ENCODE measurements around the gene ZRANB3. TPM values are rescaled to one million over a fixed set of nuclear protein-coding genes. Genes with fewer than 3 reads are reported as not detected.

Gene ZRANB3
- total RNA-seq, 1 experiment from 2014 or later, result 15.9 TPM

DNA sequence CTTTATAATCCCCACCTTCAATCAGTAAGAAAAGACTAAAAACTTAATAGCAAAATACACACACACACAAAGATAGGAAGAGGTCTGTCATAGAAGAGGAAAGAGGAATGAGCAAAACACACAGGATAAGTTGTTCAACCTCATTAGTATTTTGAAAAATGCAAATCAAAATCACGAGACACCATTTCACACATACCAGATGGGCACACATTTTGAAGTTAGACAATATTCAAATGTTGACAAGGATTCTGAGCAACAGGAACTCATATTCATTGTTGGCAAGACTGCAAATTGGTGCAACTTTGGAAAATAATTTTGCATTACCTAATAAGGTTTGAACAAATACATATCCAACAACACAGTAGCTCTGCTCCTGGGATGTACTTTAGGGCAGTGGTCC is 351.3 kb downstream of the ZRANB3 start:
- 0 out of 2 replicates have a peak, but pooled peaks cover 11% of the 10 kb centered on the region for H3K36me3 ChIP-seq
- no peak overlapping the region for H3K27ac ChIP-seq
- H3K9me3 ChIP-seq (replicated peaks), result no peaks in the 10 kb centered on the region
- no peak for DNase-seq
- no peak overlapping the region for H3K4me3 ChIP-seq
- H3K4me1 ChIP-seq, result no peaks in the 10 kb centered on the region
- H3K27me3 ChIP-seq, result no peaks in the 10 kb centered on the region

DNA sequence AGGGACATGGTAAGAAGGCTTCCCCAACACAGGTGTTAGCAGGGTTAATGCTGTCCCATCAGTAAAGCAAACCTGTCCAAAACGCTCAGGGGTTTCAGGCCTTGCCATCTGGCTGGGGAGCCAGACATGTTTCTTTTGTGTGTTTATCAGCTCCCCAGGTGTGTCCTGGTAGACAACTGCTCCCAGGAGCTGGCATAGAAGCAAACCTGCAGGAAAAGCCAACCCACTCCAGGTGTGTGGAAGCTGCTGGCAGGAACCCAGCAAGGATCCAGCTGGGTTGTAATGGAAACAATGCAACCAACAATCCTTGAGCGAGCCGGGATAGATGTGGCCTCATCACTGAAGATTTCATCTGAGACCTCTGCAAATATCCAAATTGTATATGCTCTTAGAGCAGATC is 355.8 kb downstream of the ZRANB3 start:
- H3K9me3 ChIP-seq (replicated peaks), result no peaks in the 10 kb centered on the region
- no peaks in the 10 kb centered on the region for H3K27me3 ChIP-seq
- DNase-seq, result no peak
- no peak overlapping the region for H3K4me3 ChIP-seq
- peaks cover 4% of the 10 kb centered on the region; the same call in 1 of the 2 replicates for H3K4me1 ChIP-seq
- peaks cover 23% of the 10 kb centered on the region for H3K36me3 ChIP-seq
- no peak overlapping the region for H3K27ac ChIP-seq

DNA sequence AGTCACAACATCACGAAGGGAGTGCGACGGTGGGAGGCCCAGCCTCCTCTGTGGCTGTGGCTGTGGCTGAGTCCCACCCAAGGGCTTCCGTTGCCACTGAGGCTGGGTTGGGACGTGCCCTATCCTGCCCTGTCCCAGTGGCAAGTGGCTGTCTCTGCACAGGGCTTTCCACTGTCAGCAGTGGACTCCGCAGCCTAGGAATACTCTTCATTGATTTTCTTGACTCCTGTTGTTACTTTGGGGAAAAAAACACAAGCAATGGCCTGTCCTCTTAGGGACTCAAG is 356.3 kb downstream of the ZRANB3 start:
- no peaks in the 10 kb centered on the region for H3K27me3 ChIP-seq
- H3K4me3 ChIP-seq, result no peak overlapping the region
- peaks cover 26% of the 10 kb centered on the region for H3K36me3 ChIP-seq
- no peaks in the 10 kb centered on the region for H3K9me3 ChIP-seq (replicated peaks)
- peaks cover 4% of the 10 kb centered on the region; the same call in 1 of the 2 replicates for H3K4me1 ChIP-seq
- no peak overlapping the region for H3K27ac ChIP-seq
- no peak for DNase-seq

DNA sequence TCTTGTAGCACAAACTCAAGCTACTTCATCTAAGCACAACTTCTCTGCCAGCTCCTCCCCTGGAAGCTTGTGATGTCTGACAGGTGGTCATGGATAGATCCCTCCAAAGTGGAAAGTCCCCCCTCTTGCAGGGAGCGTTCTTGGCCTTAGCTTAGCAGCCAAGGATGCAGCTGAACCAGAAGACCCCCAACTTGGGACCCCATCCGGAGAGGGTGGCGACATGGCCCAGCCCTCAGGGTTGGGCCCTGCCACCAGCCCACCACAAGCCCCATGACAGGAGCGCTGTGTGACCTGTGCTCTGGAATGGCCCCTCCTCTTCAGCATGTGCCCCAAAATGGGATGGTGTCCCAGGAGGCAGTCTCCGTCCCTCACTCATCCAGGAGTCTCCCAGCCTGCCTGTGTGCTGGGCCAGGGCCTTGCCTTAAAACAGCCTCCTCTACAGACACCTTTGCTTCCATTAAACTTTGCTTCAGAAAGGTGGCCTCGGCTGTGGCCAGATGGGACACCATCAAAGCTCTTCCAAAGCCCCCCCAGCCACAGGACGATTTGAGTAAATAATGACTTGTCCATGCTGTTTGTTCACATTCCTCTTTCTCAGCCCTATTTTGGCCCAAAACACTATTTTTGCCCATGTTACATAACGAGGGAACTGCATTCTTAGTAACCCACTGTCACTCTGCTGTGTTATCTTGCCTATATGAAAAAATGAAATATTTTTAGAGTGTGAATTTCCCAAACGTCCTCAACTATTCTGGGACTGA is 356.8 kb downstream of the ZRANB3 start:
- Histone ChIP-seq H3K27ac (no peak overlapping the region), H3K9me3 (replicated peaks) (no peaks in the 10 kb centered on the region), H3K4me3 (no peak overlapping the region), H3K4me1 (peaks cover 4% of the 10 kb centered on the region; the same call in 1 of the 2 replicates), H3K27me3 (no peaks in the 10 kb centered on the region), H3K36me3 (peaks cover 31% of the 10 kb centered on the region)
- no peak for DNase-seq

DNA sequence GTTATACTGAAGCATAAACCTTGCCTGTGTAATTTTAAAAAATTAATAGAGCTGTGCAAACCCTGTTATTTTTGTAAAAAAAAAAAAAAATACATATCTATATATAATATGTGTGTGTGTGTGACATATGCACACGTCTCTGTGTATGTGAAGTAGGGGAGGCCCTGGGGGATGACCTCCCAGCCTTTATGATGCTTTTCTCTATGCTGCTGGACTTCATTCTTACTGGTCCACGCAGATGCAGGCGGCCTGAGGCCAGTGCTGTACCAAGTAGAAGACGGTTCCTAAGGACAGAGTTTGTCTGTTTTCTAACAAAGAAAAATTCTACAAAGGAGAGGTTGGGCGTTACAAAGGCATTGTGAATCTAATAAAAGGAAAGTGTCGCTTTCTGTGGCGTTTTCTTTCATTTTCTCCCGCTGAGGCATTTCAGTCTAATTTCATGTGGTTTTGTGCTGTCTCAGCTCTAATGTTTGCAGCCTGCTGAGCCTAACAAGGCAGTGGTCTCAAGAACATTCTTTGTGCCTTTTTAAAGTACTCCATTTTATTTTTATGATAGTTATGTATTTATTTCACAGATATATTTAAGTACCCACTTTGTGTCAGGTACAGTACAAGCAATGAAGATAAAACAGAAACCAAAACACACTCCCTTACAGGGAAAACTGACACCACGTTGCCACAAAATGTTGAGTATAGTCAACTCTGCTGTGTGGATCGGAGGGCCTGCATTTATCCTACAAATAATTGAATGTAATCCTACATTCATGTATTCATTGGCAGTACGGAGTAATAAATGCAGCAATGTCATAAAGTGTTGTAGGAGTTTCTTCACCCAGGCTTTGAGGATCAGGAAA is 360.9 kb downstream of the ZRANB3 start:
- Histone ChIP-seq H3K27me3 (no peaks in the 10 kb centered on the region), H3K36me3 (peaks cover 52% of the 10 kb centered on the region), H3K4me1 (peaks cover 4% of the 10 kb centered on the region; the same call in 1 of the 2 replicates), H3K27ac (no peak overlapping the region), H3K4me3 (no peak overlapping the region), H3K9me3 (replicated peaks) (no peaks in the 10 kb centered on the region)
- no peak for DNase-seq

DNA sequence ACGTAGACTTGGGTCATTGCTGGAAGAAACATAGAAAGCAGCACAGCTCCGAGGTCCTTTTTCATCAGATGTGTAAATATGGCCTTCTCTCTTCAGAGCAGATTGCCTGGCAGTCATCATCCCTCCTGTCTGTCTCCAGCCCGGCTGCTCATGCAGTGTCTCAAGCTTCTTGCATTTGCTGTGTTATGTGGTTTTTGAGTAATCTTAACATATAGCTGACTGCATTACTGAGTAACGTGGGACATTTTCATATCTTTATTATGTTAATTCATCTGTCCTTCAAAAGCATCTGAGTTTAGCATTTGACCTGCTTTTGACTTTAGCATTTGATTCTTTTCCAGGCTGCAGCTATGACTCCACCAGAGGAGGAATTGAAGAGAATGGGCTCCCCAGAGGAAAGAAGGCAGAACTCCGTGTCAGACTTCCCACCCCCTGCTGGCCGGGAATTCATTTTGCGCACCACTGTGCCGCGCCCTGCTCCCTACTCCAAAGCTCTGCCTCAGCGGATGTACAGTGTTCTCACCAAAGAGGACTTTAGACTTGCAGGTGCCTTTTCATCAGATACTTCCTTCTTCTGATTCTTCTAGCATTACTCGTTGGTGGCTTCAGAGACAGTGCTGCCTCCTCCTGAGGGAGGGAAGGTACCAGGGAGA is 362.7 kb downstream of the ZRANB3 start:
- no peaks in the 10 kb centered on the region for H3K9me3 ChIP-seq (replicated peaks)
- peaks cover 2% of the 10 kb centered on the region; the same call in 1 of the 2 replicates for H3K4me1 ChIP-seq
- no peaks in the 10 kb centered on the region for H3K27me3 ChIP-seq
- no peak overlapping the region for H3K27ac ChIP-seq
- peaks cover 50% of the 10 kb centered on the region for H3K36me3 ChIP-seq
- no peak for DNase-seq
- H3K4me3 ChIP-seq, result no peak overlapping the region

DNA sequence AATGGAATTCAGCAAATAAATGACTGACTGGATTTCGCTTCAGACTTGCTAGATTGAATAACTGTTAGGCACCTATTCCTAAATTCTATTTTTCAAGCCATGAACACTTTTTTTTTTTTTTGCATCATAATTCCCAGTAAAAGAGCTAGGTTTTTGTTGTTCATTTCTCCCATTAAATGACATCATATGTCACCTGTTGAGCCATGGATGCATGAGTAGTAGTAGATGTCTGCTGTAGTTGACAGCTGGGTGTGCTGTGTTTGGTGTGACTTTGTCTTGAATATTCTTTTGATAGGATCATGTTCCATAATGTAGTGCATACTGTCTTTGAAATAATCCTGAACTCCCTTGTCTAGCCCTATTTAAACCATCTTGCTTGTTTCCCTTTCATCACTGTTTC is 363.7 kb downstream of the ZRANB3 start:
- H3K4me3 ChIP-seq, result no peak overlapping the region
- H3K27me3 ChIP-seq, result no peaks in the 10 kb centered on the region
- H3K4me1 ChIP-seq, result no peaks in the 10 kb centered on the region
- H3K27ac ChIP-seq, result no peak overlapping the region
- H3K36me3 ChIP-seq, result peaks cover 48% of the 10 kb centered on the region
- H3K9me3 ChIP-seq (replicated peaks), result no peaks in the 10 kb centered on the region
- DNase-seq, result no peak

DNA sequence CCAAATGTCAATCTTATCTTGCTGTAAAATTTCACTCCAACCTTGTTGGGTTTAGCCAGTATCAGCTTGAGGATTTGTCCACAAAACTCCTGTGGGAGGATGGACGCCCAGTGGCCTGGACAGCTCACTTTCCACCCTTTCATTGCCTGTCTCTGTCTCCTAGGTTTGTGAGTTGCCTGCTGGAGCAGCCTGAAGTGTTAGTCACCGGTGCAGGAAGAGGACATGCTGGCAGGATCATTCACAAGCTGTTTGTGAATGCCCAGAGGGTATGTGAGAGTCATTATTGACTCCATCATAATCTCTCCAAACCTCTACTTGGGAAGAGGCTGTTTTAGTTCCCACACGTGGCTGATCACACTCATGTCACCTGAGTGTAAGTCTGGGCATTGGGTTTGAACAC is 366.6 kb downstream of the ZRANB3 start:
- H3K9me3 ChIP-seq (replicated peaks), result no peaks in the 10 kb centered on the region
- no peak overlapping the region for H3K27ac ChIP-seq
- no peak overlapping the region for H3K4me3 ChIP-seq
- DNase-seq, result no peak
- peaks cover 41% of the 10 kb centered on the region for H3K36me3 ChIP-seq
- no peaks in the 10 kb centered on the region for H3K27me3 ChIP-seq
- no peaks in the 10 kb centered on the region for H3K4me1 ChIP-seq

DNA sequence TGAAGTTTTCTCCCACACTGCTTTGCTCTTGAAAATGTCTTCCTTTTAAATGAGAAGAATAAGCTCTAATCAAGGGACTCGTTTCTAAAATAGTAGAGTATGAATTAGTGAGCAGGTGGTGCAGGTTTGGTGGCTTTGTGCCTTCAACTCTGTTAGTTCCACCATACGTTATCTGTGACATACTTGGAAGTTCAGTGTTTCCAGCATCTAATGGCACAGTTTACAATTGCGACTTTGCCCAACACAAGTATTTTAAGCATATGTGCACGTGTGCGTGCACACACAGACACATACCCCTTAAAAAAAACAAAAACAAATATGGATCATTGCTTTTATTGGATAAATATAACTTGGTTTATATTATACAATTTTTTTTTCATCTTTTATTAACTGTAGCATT is 367.1 kb downstream of the ZRANB3 start:
- Histone ChIP-seq H3K9me3 (replicated peaks) (no peaks in the 10 kb centered on the region), H3K27me3 (no peaks in the 10 kb centered on the region), H3K36me3 (peaks cover 41% of the 10 kb centered on the region), H3K4me3 (no peak overlapping the region), H3K4me1 (no peaks in the 10 kb centered on the region), H3K27ac (no peak overlapping the region)
- no peak for DNase-seq

DNA sequence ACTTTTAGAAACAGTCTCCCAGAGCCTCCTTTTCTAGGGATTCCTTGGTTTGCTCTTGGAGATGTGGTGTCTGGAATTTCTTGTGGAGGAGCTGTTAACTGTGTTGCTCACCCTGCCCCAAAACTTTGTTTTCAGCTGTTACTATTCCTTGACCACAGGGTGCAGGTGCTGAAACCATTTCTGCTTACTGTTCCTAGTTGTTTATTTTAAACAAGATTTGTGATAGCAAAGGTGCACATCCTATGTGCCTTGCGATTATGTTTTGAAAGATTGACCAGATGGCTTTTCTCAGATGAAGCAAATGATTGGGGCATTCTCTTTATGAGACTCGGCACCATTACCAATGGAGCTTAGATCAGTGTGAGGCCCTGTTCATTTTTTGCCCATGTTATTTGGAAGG is 367.7 kb downstream of the ZRANB3 start:
- Histone ChIP-seq H3K27me3 (no peaks in the 10 kb centered on the region), H3K9me3 (replicated peaks) (no peaks in the 10 kb centered on the region), H3K4me3 (no peak overlapping the region), H3K36me3 (peaks cover 42% of the 10 kb centered on the region), H3K4me1 (no peaks in the 10 kb centered on the region), H3K27ac (no peak overlapping the region)
- no peak for DNase-seq

DNA sequence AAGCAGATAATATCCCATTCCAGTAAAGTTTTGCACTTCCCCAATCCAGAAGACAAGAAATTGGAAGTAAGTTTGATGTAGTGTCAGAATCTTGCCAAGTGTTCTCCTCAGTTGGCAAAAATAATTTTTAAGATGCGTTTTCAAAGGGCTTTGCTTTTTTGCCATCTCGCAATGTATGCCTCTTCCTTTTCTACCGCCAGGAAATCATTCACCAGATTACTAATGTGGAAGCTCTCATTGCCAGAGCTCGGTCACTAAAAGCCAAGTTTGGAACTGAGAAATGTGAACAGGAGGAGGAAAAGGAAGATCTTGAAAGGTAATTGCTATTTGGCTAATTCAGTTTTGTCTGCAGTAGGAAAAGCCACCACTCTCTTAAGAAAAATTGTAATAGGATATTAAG is 368.2 kb downstream of the ZRANB3 start:
- Histone ChIP-seq H3K27ac (no peak overlapping the region), H3K9me3 (replicated peaks) (no peaks in the 10 kb centered on the region), H3K36me3 (peaks cover 37% of the 10 kb centered on the region), H3K4me3 (no peak overlapping the region), H3K27me3 (no peaks in the 10 kb centered on the region), H3K4me1 (no peaks in the 10 kb centered on the region)
- DNase-seq, result no peak

DNA sequence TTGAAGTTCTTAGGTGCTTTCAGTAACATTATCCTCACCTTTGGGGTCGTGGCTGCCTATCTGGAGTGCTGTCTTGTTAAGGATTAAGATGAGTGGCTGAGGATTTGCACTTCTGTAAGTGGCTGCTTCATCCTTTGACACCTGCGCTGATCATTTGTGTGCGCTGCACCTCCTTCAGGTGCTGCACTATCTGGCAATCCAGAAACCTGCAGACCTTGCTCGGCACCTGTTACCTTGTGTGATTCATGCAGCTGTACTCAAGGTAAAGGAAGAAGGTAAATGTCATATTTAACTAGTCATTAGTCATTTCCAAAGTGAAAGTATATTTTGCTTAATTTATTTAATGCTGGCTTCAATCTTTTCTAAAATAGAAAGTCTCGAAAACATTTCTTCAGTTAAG is 368.6 kb downstream of the ZRANB3 start:
- no peak for DNase-seq
- Histone ChIP-seq H3K4me3 (no peak overlapping the region), H3K27me3 (no peaks in the 10 kb centered on the region), H3K27ac (no peak overlapping the region), H3K9me3 (replicated peaks) (no peaks in the 10 kb centered on the region), H3K4me1 (no peaks in the 10 kb centered on the region), H3K36me3 (peaks cover 33% of the 10 kb centered on the region)

DNA sequence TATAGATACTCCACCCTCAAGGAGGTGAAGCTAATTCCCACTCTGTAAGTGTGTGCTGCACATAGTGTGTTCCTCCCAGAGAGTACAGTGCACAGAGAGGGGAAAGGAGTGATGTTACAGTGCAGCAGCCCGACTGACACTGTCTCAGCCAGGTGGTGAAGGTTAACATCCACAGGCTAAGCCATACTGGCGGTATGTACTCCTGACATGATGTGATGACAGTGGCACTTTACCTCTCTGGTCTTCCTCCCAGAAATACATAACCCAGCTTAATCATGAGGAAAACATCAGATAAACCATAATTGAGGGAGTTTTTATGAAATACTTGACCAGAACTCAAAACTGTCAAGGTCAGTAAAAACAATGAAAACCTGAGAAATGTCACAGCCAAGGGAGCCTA is 371.8 kb downstream of the ZRANB3 start:
- H3K4me3 ChIP-seq, result no peak overlapping the region
- no peaks in the 10 kb centered on the region for H3K27me3 ChIP-seq
- peaks cover 51% of the 10 kb centered on the region for H3K36me3 ChIP-seq
- DNase-seq, result no peak
- H3K27ac ChIP-seq, result no peak overlapping the region
- no peaks in the 10 kb centered on the region for H3K4me1 ChIP-seq
- H3K9me3 ChIP-seq (replicated peaks), result no peaks in the 10 kb centered on the region

DNA sequence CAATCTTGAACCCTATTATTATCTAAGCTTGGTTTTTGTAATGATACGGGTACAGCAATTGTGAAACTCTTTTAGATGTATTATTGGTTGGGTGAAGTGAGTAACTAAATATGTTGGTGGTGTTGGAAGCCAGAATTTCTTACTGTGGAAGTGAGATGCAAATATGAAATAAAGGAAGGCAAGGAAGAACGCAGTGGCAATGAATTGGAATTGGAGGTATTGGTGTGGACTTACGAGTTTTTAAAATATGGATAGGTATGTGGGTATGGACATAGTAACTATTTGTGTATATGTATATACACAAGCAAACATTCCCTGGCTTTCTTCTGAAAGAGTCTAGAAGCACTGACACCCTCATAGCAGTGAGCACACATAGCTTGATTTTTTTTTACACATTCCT is 373.2 kb downstream of the ZRANB3 start:
- H3K4me3 ChIP-seq, result no peak overlapping the region
- H3K27ac ChIP-seq, result no peak overlapping the region
- H3K4me1 ChIP-seq, result no peaks in the 10 kb centered on the region
- no peaks in the 10 kb centered on the region for H3K27me3 ChIP-seq
- H3K36me3 ChIP-seq, result peaks cover 65% of the 10 kb centered on the region
- no peak for DNase-seq
- H3K9me3 ChIP-seq (replicated peaks), result no peaks in the 10 kb centered on the region

DNA sequence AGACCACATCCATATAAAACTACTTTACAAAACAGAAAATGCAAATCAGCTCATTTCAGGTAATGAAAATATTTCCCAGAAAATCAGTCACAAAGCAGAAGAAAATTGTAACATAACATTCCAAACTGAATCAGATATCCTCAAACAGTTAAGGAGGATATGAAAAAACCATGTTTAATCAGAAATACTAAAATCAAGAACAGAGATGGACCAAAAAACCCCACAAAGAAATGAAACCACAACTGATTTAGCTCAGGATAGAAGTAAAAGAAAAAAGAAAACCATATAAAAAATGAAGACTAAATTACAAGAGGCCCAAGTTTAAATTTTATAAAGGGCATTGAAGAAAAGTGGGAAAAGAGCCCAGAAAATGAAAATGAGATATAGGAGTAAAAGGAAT is 376.1 kb downstream of the ZRANB3 start:
- DNase-seq, result no peak
- H3K36me3 ChIP-seq, result peaks cover 87% of the 10 kb centered on the region
- H3K4me3 ChIP-seq, result no peak overlapping the region
- H3K4me1 ChIP-seq, result no peaks in the 10 kb centered on the region
- no peak overlapping the region for H3K27ac ChIP-seq
- H3K27me3 ChIP-seq, result no peaks in the 10 kb centered on the region
- no peaks in the 10 kb centered on the region for H3K9me3 ChIP-seq (replicated peaks)

Data from SJCRH30 (cell line).